Lower lobe of right lung (tissue), 2 donors: ENCODE data around the gene MX2. TPM values are rescaled to one million over a fixed set of nuclear protein-coding genes. Genes with fewer than 3 reads are reported as not detected.

ENCODE experiments used
- ATAC-seq, 2 donors: fragments of 200-7000 bp; cut with Tn5 transposase; one replicate each; pipeline ENCODE4 v1.9.1; 2020 to 2022; ENCODE audit warnings: mild to moderate bottlenecking in 2 of 2, moderate library complexity in 2 of 2
- DNase-seq: peaks from one replicate; pipeline ENCODE4 v3.0.0-alpha.2; 2020
- H3K27ac ChIP-seq: fragments of 200-600 bp; one replicate; pipeline ENCODE4 v1.8.0; 2022
- H3K27me3 ChIP-seq: fragments of 200-600 bp; one replicate; pipeline ENCODE4 v1.8.0; 2022; ENCODE audit warnings: low read depth
- H3K36me3 ChIP-seq: fragments of 200-600 bp; one replicate; pipeline ENCODE4 v1.8.0; 2022; ENCODE audit warnings: mild to moderate bottlenecking
- H3K4me1 ChIP-seq: fragments of 200-600 bp; one replicate; pipeline ENCODE4 v1.8.0; 2022
- H3K4me3 ChIP-seq: fragments of 200-600 bp; one replicate; pipeline ENCODE4 v1.8.0; 2022; ENCODE audit warnings: mild to moderate bottlenecking
- H3K9me3 ChIP-seq: fragments of 200-600 bp; one replicate; pipeline ENCODE4 v1.8.0; 2022
- intact Hi-C: fragments of 100-400 bp; cut with DNase I; formaldehyde crosslinking; loops from one replicate; pipeline ENCODE4 v1.11.0; 2022
- total RNA-seq: library from RNA; stranded (reverse); fragmentation: NEBNext Ultra II Directional; extraction: Animal tissue kit (Norgen Biotek cat#: 25700); gene quantifications from one replicate; pipeline ENCODE4 v1.2.1, GENCODE V29; 2021
- TF ChIP-seq, protein P1 (sequence below): fragments of 200-600 bp; IDR thresholded peaks from one replicate; pipeline ENCODE4 v1.8.0; 2022; ENCODE audit warnings: antibody characterized with exemption, mild to moderate bottlenecking
- donor health status: DM: no; HTN: yes; CAD: no; lungs with severe emphysema.

Gene MX2
- total RNA-seq, 1 donor from 2014 or later, result 35.5 TPM

DNA sequence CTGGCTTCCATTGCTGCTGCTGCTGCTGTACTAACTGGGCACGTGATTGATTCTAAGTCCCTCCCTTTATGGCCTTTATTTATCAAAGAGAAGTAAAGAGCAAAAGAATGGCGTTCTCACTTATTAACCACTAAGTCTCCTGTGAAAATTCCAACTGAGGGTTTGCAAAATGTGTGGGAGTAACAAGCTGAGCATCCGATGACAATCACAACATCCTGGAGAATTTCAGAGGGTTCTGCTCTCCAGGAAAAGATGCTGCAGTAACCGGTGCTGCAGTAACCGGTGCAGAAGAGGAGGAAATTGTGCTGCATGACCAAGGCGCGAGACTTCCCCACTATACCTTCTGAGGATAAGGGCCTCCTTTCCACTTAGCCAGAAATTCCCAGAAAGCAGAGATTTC, 12.7 kb upstream of the MX2 start:
- DNase-seq (no peak), ATAC-seq (no peak)
- Histone ChIP-seq H3K27me3 (peaks cover 10% of the 10 kb centered on the region), H3K9me3 (no peaks in the 10 kb centered on the region), H3K4me3 (no peak overlapping the region), H3K4me1 (no peaks in the 10 kb centered on the region), H3K36me3 (no peaks in the 10 kb centered on the region), H3K27ac (no peak overlapping the region)
- TF ChIP-seq, protein P1, sequence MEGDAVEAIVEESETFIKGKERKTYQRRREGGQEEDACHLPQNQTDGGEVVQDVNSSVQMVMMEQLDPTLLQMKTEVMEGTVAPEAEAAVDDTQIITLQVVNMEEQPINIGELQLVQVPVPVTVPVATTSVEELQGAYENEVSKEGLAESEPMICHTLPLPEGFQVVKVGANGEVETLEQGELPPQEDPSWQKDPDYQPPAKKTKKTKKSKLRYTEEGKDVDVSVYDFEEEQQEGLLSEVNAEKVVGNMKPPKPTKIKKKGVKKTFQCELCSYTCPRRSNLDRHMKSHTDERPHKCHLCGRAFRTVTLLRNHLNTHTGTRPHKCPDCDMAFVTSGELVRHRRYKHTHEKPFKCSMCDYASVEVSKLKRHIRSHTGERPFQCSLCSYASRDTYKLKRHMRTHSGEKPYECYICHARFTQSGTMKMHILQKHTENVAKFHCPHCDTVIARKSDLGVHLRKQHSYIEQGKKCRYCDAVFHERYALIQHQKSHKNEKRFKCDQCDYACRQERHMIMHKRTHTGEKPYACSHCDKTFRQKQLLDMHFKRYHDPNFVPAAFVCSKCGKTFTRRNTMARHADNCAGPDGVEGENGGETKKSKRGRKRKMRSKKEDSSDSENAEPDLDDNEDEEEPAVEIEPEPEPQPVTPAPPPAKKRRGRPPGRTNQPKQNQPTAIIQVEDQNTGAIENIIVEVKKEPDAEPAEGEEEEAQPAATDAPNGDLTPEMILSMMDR, result no peak
- intact Hi-C loops, result no loop called here

DNA sequence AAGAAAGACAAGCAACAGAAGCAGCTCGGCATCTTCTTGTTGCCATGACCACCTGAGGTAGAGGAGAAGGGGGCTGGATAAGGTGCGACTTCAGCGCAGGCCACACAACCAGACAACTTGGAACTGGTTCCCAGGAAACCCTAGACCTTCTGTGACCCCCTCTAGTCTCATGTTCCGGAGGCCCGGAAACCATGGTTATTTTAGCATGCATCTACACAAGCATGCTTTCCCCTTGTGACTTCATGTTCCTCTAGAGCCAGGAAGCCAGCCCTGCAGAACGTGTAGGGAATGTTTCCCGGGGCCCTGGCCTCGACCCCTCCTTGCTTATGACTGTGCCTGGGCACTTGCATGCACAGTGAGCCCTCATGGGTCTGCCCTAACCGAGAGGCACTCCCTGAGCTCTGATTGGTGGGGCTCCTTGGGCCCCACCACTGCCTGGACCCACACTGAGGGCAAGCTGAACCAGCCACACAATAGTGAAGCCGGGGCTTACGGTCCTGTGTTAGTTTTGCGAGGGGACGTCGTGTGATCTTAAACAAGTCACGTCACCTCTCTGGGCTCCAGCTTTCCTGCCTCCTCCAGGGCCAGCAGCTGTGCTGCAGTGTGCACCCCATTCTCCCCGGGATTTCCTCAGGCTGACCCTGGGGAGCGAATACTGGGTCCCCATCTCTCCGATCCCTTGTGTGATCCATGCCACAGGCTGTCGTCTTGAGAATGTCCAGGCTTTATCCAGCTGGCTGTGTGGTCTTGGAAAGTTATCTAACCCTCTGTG, 12.0 kb upstream of the MX2 start:
- H3K27ac ChIP-seq, result no peak overlapping the region
- peaks cover 7% of the 10 kb centered on the region for H3K27me3 ChIP-seq
- TF ChIP-seq, protein P1, result no peak
- no peaks in the 10 kb centered on the region for H3K9me3 ChIP-seq
- intact Hi-C loops, result no loop called here
- no peaks in the 10 kb centered on the region for H3K4me1 ChIP-seq
- no peaks in the 10 kb centered on the region for H3K36me3 ChIP-seq
- H3K4me3 ChIP-seq, result no peak overlapping the region
- ATAC-seq (no peak), DNase-seq (no peak)

DNA sequence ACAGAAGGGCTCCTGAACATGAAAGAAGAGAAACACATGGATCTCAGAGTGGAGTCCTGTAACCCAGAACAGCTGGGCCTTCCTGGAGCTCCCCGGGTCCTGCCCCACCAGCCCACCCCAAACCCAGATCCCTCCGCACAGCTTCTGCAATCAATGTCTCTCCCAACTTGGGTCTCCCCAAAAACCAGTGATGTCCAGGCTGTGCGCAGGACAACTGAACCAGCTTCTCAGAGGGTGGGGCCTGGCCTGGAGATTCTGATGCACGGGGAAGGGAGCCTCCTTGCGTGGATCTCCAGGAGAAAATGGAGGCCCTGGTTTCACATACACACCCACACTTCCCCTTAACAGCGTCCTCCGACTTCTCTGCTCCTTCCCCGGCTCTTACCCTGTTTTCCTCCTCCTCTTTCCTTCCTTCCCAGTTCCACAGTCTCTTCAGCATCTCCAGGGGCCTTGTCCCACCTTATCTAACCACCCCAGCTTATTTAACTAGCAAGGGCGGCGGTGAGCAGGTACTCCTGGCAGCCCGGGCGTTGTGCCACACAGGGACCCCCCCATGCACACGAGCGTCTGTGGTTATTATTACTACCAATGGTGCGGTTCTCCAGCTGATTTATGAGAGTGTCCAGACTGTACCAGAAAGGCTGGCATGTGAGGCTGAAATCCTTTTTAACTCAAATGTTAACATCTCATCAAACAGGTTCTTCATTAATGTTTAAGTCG, 11.2 kb upstream of the MX2 start:
- no peak for ATAC-seq
- no peaks in the 10 kb centered on the region for H3K36me3 ChIP-seq
- H3K4me3 ChIP-seq, result no peak overlapping the region

DNA sequence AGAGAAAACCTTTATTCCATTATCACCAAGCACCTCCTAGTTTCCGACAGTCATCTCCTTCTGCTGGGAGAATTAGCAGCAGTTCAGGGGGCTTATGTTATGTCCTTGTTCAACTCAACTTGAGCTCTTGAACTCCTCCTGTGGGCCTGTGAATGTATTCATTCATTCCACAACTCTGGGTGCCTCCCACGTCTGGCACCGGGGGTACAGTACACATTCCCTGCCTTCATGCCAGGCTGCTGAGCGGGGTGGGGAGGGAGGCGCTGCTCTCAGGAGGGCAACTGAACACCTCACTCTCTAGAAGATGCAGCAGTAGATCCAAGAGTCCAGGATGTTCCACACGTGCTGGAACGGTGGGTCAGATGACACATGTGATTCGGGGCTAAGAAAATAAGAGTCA, 4.3 kb upstream of the MX2 start:
- H3K27ac ChIP-seq, result no peak overlapping the region

More for the DNA sequence above, 11.2 kb upstream of the MX2 start:
- no peaks in the 10 kb centered on the region for H3K4me1 ChIP-seq
- TF ChIP-seq, protein P1, result no peak
- DNase-seq, result no peak
- intact Hi-C loops, result no loop called here
- peaks cover 7% of the 10 kb centered on the region for H3K27me3 ChIP-seq
- H3K9me3 ChIP-seq, result no peaks in the 10 kb centered on the region
- H3K27ac ChIP-seq, result no peak overlapping the region

More for the DNA sequence above, 4.3 kb upstream of the MX2 start:
- Histone ChIP-seq H3K36me3 (no peaks in the 10 kb centered on the region), H3K9me3 (no peaks in the 10 kb centered on the region), H3K27me3 (no peaks in the 10 kb centered on the region), H3K4me3 (no peak overlapping the region), H3K4me1 (peaks cover 12% of the 10 kb centered on the region)
- intact Hi-C loops, result no loop called here
- DNase-seq (no peak), ATAC-seq (no peak)
- TF ChIP-seq, protein P1, result no peak
